GM19099 (cell line): ENCODE data around the gene SAMD4A.

Experiments used
- POLR2A ChIP-seq: IDR thresholded peaks from 3 replicates; pipeline ENCODE4 v1.6.1; 2011; ENCODE audit warnings: low read depth; ENCODE audit not compliant: insufficient read length; ENCODE audit errors: extremely low read depth

SAMD4A gene

GRCh38 chr14:54781080-54781479 lies 214.2 kb downstream of the SAMD4A start:
- no peak for TF ChIP-seq POLR2A

GRCh38 chr14:54781961-54782750 lies 215.2 kb downstream of the SAMD4A start:
- TF ChIP-seq POLR2A, result no peak

- no peak for TF ChIP-seq POLR2A
Measured at GRCh38 chr14:54782751-54783659, 216.1 kb downstream of the SAMD4A start.

DNA sequence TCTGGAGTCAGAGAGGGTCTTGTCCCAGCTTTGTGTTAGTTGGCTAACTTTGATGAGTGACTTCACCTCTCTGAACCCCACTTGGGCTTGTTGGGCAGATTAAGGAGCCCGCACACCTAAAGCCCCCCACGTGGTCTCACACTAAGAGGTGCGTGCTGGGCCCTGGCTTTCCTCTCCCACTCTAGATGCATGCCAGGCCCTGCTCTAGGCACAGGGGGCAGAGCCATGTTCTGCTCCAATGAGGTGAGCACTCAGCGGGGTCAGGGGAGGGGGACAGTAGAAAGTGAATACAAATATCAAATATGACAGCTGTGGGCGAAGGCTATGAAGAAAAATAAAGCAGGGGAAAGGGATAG lies 216.7 kb downstream of the SAMD4A start:
- TF ChIP-seq POLR2A, result no peak

GRCh38 chr14:54784060-54784459 lies 217.1 kb downstream of the SAMD4A start:
- no peak for TF ChIP-seq POLR2A

- no peak for TF ChIP-seq POLR2A
Measured at GRCh38 chr14:54784657-54785056, 217.7 kb downstream of the SAMD4A start.

DNA sequence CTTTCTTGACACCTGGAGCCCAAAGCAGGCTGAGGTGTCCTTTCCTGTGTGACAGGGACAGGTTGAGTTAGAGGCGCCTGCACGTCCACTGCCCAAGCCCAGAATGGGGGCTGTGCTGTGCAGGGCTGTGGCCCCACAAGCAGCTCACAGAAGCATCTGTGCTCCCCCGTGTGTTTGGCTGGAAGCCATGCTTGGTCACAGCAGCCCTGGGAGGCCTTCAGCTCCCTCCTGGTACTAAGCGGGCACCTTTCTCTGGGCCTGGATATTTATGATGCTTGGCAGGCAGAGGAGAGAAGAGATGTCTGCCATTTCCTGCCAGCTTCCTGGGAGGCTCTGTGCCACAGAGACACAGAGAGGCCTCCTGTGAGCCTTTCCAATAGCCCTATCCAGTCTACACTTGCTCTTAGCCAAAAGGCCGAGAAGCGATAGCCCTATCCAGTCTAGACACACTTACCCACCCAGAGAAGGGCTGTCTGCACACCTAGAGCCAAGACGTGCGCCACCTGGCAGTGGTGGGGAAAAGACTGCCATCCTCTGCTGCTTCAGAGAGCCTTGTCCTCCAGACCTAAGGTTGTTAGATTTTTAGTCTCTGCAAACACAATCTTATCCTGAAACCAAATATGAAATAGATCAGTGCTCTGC lies 218.3 kb downstream of the SAMD4A start:
- TF ChIP-seq POLR2A, result no peak

GRCh38 chr14:54785778-54786770 lies 219.1 kb downstream of the SAMD4A start:
- no peak for TF ChIP-seq POLR2A

GRCh38 chr14:54786838-54787237 lies 219.9 kb downstream of the SAMD4A start:
- TF ChIP-seq POLR2A, result no peak

GRCh38 chr14:54787261-54787660 lies 220.3 kb downstream of the SAMD4A start:
- TF ChIP-seq POLR2A, result no peak

- TF ChIP-seq POLR2A, result no peak
Measured at GRCh38 chr14:54788701-54789100, 221.8 kb downstream of the SAMD4A start.

GRCh38 chr14:54789166-54789565 lies 222.2 kb downstream of the SAMD4A start:
- TF ChIP-seq POLR2A, result no peak

DNA sequence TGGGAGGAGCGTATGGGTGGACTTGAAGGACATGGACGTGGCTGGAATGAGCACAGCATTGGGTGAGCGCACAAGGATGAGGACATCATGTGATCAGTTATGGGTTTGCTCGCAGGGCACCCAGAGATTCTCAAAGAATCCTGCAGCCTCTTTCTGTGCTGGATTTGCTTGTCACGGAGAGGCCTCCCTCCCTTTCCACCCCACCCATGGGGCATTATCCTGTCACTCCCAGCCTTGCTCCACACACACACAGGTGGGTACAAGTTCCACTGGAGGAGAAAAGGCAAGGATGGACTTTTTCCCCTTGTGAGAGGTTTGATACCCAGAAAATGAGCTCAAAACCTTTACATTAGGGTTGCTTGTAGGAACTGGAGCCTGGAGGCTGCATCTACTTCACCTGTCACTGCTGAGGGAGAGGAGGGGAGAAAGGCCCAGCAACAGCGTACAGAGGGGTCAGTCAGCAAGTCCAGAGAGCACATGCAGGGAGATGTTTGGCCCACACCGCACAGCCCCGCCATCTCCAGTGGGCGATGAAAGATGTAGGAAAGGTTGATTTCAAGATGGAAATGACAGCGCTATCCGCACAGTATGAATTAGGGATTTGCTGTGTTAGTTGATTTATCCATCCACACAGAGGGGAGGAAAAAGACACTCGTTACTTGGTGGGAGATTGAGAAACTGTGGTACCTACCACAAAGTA lies 223.0 kb downstream of the SAMD4A start:
- TF ChIP-seq POLR2A, result no peak

- TF ChIP-seq POLR2A, result no peak
Measured at GRCh38 chr14:54791001-54791400, 224.1 kb downstream of the SAMD4A start.
